A673 (cell line): ENCODE data around the gene ZSWIM6. TPM values are rescaled to one million over a fixed set of nuclear protein-coding genes. Genes with fewer than 3 reads are reported as not detected.

ENCODE experiments used
- BruUV-seq: library from RNA; stranded (reverse); fragments of 400-500 nt; replicated peaks from 2 replicates; lab custom pipeline; 2021; lab: Mats Ljungman, UMichigan
- CTCF ChIA-PET: fragments of 300-600 bp; sonication (Branson Sonifier 250); formaldehyde crosslinking; loops from one replicate; lab custom pipeline; 2022; ENCODE audit warnings: antibody characterized with exemption; lab: Charles Lee
- POLR2A ChIA-PET: fragments of 300-600 bp; sonication (Branson Sonifier 250); formaldehyde crosslinking; loops from one replicate; lab custom pipeline; 2022; ENCODE audit warnings: antibody characterized with exemption; ENCODE audit not compliant: low non-redundant PET; lab: Charles Lee
- DNase-seq: peaks from one replicate; pipeline ENCODE4 v3.0.0-alpha.2; 2015; ENCODE audit warnings: low spot score
- H3K27ac ChIP-seq: fragments of 200-600 bp; sonication (generic); 2 replicates; pipeline ENCODE4 v1.5.1; 2016; ENCODE audit warnings: mixed run types, low read depth, mild to moderate bottlenecking, mixed read lengths, antibody characterized with exemption, low read length; ENCODE audit not compliant: poor library complexity, severe bottlenecking
- H3K27me3 ChIP-seq: fragments of 200-600 bp; sonication (generic); replicated peaks from 2 replicates; pipeline ENCODE4 v1.6.1; 2017; ENCODE audit warnings: mixed run types, low read depth, mild to moderate bottlenecking, mixed read lengths, antibody characterized with exemption, low read length; ENCODE audit not compliant: insufficient read depth, poor library complexity
- H3K36me3 ChIP-seq: fragments of 200-600 bp; sonication (generic); 2 replicates; pipeline ENCODE4 v1.6.1; 2016; ENCODE audit warnings: mixed run types, mild to moderate bottlenecking, mixed read lengths, antibody characterized with exemption, low read length; ENCODE audit not compliant: insufficient read depth, poor library complexity, severe bottlenecking
- H3K4me1 ChIP-seq: fragments of 200-600 bp; sonication (generic); 2 replicates; pipeline ENCODE4 v1.6.1; 2017; ENCODE audit warnings: mixed run types, mild to moderate bottlenecking, mixed read lengths, antibody characterized with exemption, low read length; ENCODE audit not compliant: insufficient read depth, poor library complexity, severe bottlenecking
- H3K4me3 ChIP-seq: fragments of 200-600 bp; sonication (generic); 2 replicates; pipeline ENCODE4 v1.5.1; 2016; ENCODE audit warnings: low read depth, mixed run types, mild to moderate bottlenecking, mixed read lengths, low read length; ENCODE audit not compliant: poor library complexity, severe bottlenecking
- H3K9me3 ChIP-seq: fragments of 200-600 bp; sonication (generic); 2 replicates; pipeline ENCODE4 v1.6.1; 2016; ENCODE audit warnings: mixed run types, low read depth, mild to moderate bottlenecking, mixed read lengths, antibody characterized with exemption, low read length; ENCODE audit not compliant: poor library complexity, severe bottlenecking
- CTCF ChIP-seq: fragments of 300-800, 200-600 bp; sonication (generic); conservative IDR thresholded peaks from 2 replicates; pipeline ENCODE4 v1.5.1; 2017; ENCODE audit warnings: low read depth, mild to moderate bottlenecking, antibody characterized with exemption, low read length, moderate library complexity, mixed read lengths
- EZH2 ChIP-seq: fragments of 200-600 bp; sonication (generic); IDR thresholded peaks from 2 replicates; pipeline ENCODE4 v1.6.1; 2017; ENCODE audit warnings: borderline replicate concordance, low read depth, mild to moderate bottlenecking, mixed read lengths, antibody characterized with exemption, low read length; ENCODE audit not compliant: poor library complexity, severe bottlenecking
- intact Hi-C: fragments of 100-400 bp; cut with micrococcal nuclease; formaldehyde crosslinking; loops from one replicate; pipeline ENCODE4 v1.10.0; 2022; ENCODE audit not compliant: unreplicated experiment
- total RNA-seq: library from RNA; stranded (reverse); gene quantifications from 2 replicates; pipeline ENCODE4 v1.2.3, GENCODE V29; 2021

ZSWIM6 gene
- total RNA-seq, 1 experiment from 2014 or later, result 47.3 TPM

- CTCF ChIA-PET, result interaction anchor here (0.6 kb wide), 1 partner anchor 107 kb away, joined by 3 read pairs; no protein-coding TSS in a partner anchor
- Histone ChIP-seq H3K36me3 (no peaks in the 10 kb centered on the region), H3K27me3 (no peaks in the 10 kb centered on the region), H3K4me3 (no peak overlapping the region), H3K9me3 (no peaks in the 10 kb centered on the region), H3K4me1 (peaks cover 35% of the 10 kb centered on the region), H3K27ac (no peak overlapping the region)
- BruUV-seq, result no TSS peak
- POLR2A ChIA-PET, result no interaction called here
- intact Hi-C loops, result no loop called here
- no peak for TF ChIP-seq CTCF
- TF ChIP-seq EZH2, result no peak
- no peak for DNase-seq
These were observed 123.3 kb downstream of the ZSWIM6 start for GRCh38 chr5:61455179-61456006.

- H3K36me3 ChIP-seq, result no peaks in the 10 kb centered on the region
- POLR2A ChIA-PET, result no interaction called here
- intact Hi-C loops, result no loop called here
- no peaks in the 10 kb centered on the region for H3K27me3 ChIP-seq
- H3K27ac ChIP-seq, result peak overlapping the region; percentile 55
- H3K4me3 ChIP-seq, result no peak overlapping the region
- TF ChIP-seq EZH2 (no peak), CTCF (no peak)
- peak; percentile 84 for DNase-seq
- H3K4me1 ChIP-seq, result peaks cover 63% of the 10 kb centered on the region
- BruUV-seq, result no TSS peak
- CTCF ChIA-PET, result no interaction called here
- H3K9me3 ChIP-seq, result no peaks in the 10 kb centered on the region
These were observed 128.4 kb downstream of the ZSWIM6 start for GRCh38 chr5:61460471-61460870.

- TF ChIP-seq CTCF, result no peak
- no peak for TF ChIP-seq EZH2
- Histone ChIP-seq H3K36me3 (no peaks in the 10 kb centered on the region), H3K27ac (no peak overlapping the region), H3K4me3 (no peak overlapping the region), H3K27me3 (no peaks in the 10 kb centered on the region), H3K4me1 (peaks cover 72% of the 10 kb centered on the region), H3K9me3 (no peaks in the 10 kb centered on the region)
- DNase-seq, result no peak
- no TSS peak for BruUV-seq
- ChIA-PET POLR2A (no interaction called here), CTCF (no interaction called here)
- intact Hi-C loops, result no loop called here
These were observed 129.4 kb downstream of the ZSWIM6 start for GRCh38 chr5:61461417-61461816.
